Right cardiac atrium (tissue), 5 donors: ENCODE results near the gene TOR1B. TPM values are rescaled to one million over a fixed set of nuclear protein-coding genes. Genes with fewer than 3 reads are reported as not detected.
A peak's percentile ranks its signal among the peaks of the same experiment; 100 is the strongest.
"Not testable (repeated sequence)": the region's sequence is repeated elsewhere in the genome, so short reads cannot be mapped to it uniquely, and the experiment has no call there.

Experiments
- ATAC-seq, 2 donors: fragments of 200-7000 bp; cut with Tn5 transposase; one replicate each; pipeline versions ENCODE4 v1.8.0 to v1.9.1; 2020; ENCODE audit warnings: moderate library complexity in 2 of 2, mild to moderate bottlenecking in 1 of 2
- DNase-seq, 3 donors: peaks; one replicate each; pipeline ENCODE4 v3.0.0-alpha.2; 2020
- H3K27ac ChIP-seq: one replicate; pipeline ENCODE4 v1.5.1; 2013; ENCODE audit warnings: mild to moderate bottlenecking, low read length, control low read depth, moderate library complexity
- H3K27me3 ChIP-seq: one replicate; pipeline ENCODE4 v1.6.1; 2013; ENCODE audit not compliant: control insufficient read depth, insufficient read depth
- H3K4me1 ChIP-seq: one replicate; pipeline ENCODE4 v1.6.1; 2013; ENCODE audit warnings: low read length; ENCODE audit not compliant: control insufficient read depth, insufficient read depth
- H3K4me3 ChIP-seq: one replicate; pipeline ENCODE4 v1.5.1; 2013; ENCODE audit warnings: low read length, control low read depth
- H3K9me3 ChIP-seq: one replicate; pipeline ENCODE4 v1.6.1; 2013; ENCODE audit warnings: low read length; ENCODE audit not compliant: control insufficient read depth
- WGBS: extraction: QIAGEN DNeasy Blood & Tissue Kit; methylation state at CpG from one replicate; pipeline ENCODE4 v1.1.7; 2013; 5-methylcytosine and 5-hydroxymethylcytosine counted together
- intact Hi-C, 4 donors: fragments of 100-400 bp; cut with DNase I; formaldehyde crosslinking; loops; one replicate each; pipeline versions ENCODE4 v1.11.0 to v1.14.0; 2022 to 2023
- polyA plus RNA-seq: library from polyadenylated mRNA; stranded (reverse); fragments of 200-250 nt; gene quantifications from one replicate; pipeline ENCODE4 v1.2.3, GENCODE V29; 2013
- total RNA-seq, 4 donors: library from RNA; stranded (reverse); fragmentation: NEBNext Ultra II Directional; extraction: Animal tissue kit (Norgen Biotek cat#: 25700); gene quantifications; one replicate each; pipeline ENCODE4 v1.2.1, GENCODE V29; 2021
- donor health status: healthy with polysubstance abuse.
- donor health status: DM: no; HTN: yes; CAD: no.
- donor health status: DM: no; HTN: no; CAD: no.
- donor health status: DM: no; HTN: yes; CAD: no; lungs with severe emphysema.
- donor health status: DM: yes; HTN: yes; CAD: no.

Gene TOR1B
- total and polyA plus RNA-seq, 5 donors = 8.8 to 12.2 (median 10.0) TPM

- DNase-seq (peak in 2 of 3 donors; percentile 35 to 71), ATAC-seq (peak; percentile 53 to 59)
- H3K4me3 ChIP-seq, H3K27me3 ChIP-seq, H3K9me3 ChIP-seq, intact Hi-C loops, H3K4me1 ChIP-seq: not testable (repeated sequence)
- 45% methylated on average over 13 of the region's 13 CpGs for WGBS
- peak overlapping the region; percentile 62 for H3K27ac ChIP-seq
Measured at GRCh38 chr9:129762370-129762984, 40.5 kb upstream of the TOR1B start.

DNA sequence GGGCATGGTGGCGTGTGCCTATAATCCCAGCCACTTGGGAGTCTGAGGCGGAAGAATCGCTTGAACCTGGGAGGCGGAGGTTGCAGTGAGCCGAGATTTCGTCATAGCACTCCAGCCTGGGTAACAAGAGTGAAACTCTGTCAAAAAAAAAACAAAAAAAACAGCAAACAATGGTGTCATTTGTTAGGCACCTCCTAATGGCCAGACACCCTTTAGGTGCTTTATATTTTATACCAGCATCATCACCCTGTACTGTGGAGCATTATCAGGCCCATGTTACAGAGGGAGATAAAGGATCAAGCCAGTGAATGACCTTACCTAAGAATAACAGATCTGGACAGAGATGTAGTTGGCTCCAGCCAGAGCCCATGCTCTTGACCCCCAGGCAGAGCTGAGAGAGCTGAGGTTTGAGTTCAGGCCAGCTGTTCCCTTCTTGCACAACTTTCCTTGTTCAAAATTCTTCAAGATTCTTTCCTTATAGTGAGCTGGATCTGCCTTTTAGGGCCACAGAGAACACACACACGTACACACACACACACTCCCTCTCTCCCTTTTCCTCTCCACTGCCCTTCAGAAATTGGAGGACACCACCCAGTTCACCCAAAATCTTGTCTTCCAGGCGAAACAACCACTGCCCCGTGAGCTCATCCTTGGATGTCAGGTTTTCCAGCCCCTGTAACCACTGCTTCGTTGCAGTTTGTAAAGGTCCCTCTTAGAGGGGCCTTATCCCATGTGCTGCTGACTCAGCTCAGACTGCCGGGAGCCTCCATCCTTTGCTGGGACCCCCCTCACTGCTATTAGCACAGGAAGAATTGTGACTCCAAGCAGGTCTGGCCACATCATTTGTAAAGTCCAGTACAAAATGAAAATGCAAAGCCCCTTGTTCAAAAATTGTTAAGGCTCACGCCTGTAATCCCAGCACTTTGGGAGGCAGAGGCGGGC lies 39.7 kb upstream of the TOR1B start:
- Histone ChIP-seq H3K9me3 (no peaks in the 10 kb centered on the region), H3K4me1 (peaks cover 4% of the 10 kb centered on the region), H3K27me3 (no peaks in the 10 kb centered on the region), H3K27ac (peak overlapping the region; percentile 94), H3K4me3 (no peak overlapping the region)
- intact Hi-C loops = no loop called here
- peak; percentile 61 to 67 for ATAC-seq
- DNase-seq = peak; percentile 59 to 78 (median 68)
- WGBS = 60% methylated on average over 13 of the region's 13 CpGs

GRCh38 chr9:129765764-129766317 lies 37.1 kb upstream of the TOR1B start:
- no peaks in the 10 kb centered on the region for H3K9me3 ChIP-seq
- no peak overlapping the region for H3K27ac ChIP-seq
- peaks cover 4% of the 10 kb centered on the region for H3K4me1 ChIP-seq
- ATAC-seq (no peak), DNase-seq (peak in 1 of 3 donors; percentile 2)
- no peaks in the 10 kb centered on the region for H3K27me3 ChIP-seq
- intact Hi-C loops = no loop called here
- no peak overlapping the region for H3K4me3 ChIP-seq
- WGBS = 93% methylated on average over 4 of the region's 4 CpGs

DNA sequence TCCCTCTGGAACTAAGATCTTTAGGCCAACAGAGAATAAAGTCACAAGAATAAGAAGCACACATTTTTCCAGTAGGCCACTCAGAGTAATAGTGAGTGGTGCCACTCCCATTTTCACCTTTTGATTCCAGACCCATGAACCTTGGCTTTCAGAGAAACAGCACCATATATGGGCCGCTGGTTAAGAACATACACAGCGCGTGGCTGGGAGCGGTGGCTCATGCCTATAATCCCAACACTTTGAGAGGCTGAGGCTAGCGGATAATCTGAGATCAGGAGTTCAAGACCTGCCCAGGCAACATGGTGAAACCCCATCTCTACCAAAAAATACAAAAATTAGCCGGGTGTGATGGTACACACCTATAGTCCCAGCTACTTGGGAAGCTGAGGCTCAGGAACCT lies 34.5 kb upstream of the TOR1B start:
- WGBS = 96% methylated on average over 6 of the region's 6 CpGs
- ATAC-seq (no peak), DNase-seq (peak in 1 of 3 donors; percentile 21)
- Histone ChIP-seq H3K4me1 (no peaks in the 10 kb centered on the region), H3K27me3 (no peaks in the 10 kb centered on the region), H3K4me3 (no peak overlapping the region), H3K9me3 (no peaks in the 10 kb centered on the region), H3K27ac (no peak overlapping the region)
- intact Hi-C loops = no loop called here

- no peak overlapping the region for H3K27ac ChIP-seq
- no peak overlapping the region for H3K4me3 ChIP-seq
- H3K4me1 ChIP-seq = no peaks in the 10 kb centered on the region
- intact Hi-C loops = no loop called here
- no peaks in the 10 kb centered on the region for H3K9me3 ChIP-seq
- WGBS = 73% methylated on average over 5 of the region's 5 CpGs
- H3K27me3 ChIP-seq = no peaks in the 10 kb centered on the region
- ATAC-seq (no peak), DNase-seq (peak in 1 of 3 donors; percentile 7)
Measured at GRCh38 chr9:129769669-129770068, 33.3 kb upstream of the TOR1B start.

DNA sequence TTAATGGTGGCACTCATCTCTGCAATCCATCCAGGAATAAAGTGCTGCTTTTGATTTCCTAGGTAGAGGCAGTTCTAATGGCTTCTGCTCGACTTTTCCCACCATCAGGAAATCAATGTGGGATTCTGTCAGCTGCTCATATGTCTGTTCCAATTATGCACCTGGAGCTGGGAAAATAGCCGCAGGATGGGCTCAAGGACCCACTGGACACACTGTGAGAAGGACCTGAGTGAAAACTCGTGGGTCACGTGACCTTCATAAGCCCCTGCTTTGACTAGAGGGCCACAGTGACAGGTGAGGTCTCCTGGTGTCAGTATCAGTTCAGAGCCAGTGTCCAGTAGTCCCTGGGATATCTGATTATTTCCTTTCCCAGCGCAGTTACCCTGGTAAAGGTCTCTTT lies 32.2 kb upstream of the TOR1B start:
- intact Hi-C loops = no loop called here
- WGBS = 78% methylated on average over 5 of the region's 5 CpGs

GRCh38 chr9:129773262-129774048 lies 29.5 kb upstream of the TOR1B start:
- no peaks in the 10 kb centered on the region for H3K27me3 ChIP-seq
- no peak overlapping the region for H3K27ac ChIP-seq
- no peaks in the 10 kb centered on the region for H3K4me1 ChIP-seq
- intact Hi-C loops = no loop called here
- DNase-seq (no peak), ATAC-seq (no peak)
- 63% methylated on average over 10 of the region's 10 CpGs for WGBS
- H3K9me3 ChIP-seq = no peaks in the 10 kb centered on the region
- H3K4me3 ChIP-seq = no peak overlapping the region

More for the DNA sequence above, 32.2 kb upstream of the TOR1B start:
- Histone ChIP-seq H3K9me3 (no peaks in the 10 kb centered on the region), H3K4me1 (no peaks in the 10 kb centered on the region), H3K4me3 (no peak overlapping the region), H3K27ac (no peak overlapping the region), H3K27me3 (no peaks in the 10 kb centered on the region)
- ATAC-seq (no peak), DNase-seq (peak in 1 of 3 donors; percentile 2)

DNA sequence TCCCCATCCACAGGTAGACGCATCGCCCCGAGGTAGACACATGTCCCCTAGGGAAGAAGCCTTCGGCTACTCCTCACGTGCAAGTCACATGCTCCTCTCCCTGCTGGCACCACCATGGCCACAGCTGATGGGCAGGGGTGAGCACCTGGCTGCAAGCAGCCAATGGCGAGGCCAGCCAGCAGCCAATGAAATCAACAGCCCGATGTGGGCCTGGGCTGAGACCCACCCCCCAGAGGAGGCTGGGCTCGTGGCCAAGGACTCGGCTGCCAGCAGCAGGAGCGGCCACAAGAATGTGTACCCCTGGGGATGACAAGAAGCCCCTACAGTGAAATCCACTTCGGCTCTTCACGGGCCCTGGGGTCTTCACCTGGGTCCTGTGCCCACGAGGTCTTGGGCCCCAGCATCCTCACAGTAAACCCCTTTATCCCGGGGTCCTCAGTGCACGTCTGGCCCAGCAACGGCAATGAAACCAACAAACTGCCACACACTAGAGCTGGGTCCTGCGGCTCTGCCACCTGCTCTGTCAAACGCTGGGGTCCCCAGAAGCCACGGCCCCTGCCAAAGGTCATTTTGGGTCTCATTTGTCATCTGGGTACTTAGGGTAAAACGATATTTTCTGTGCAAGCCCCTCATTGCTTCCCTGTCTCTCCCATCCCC lies 28.1 kb upstream of the TOR1B start:
- Histone ChIP-seq H3K9me3 (no peaks in the 10 kb centered on the region), H3K4me1 (no peaks in the 10 kb centered on the region), H3K4me3 (no peak overlapping the region), H3K27me3 (no peaks in the 10 kb centered on the region), H3K27ac (no peak overlapping the region)
- intact Hi-C loops = no loop called here
- ATAC-seq = no peak
- no peak for DNase-seq
- WGBS = 62% methylated on average over 20 of the region's 20 CpGs

- DNase-seq (no peak), ATAC-seq (no peak)
- WGBS = 51% methylated on average over 2 of the region's 2 CpGs
- no peaks in the 10 kb centered on the region for H3K9me3 ChIP-seq
- H3K4me1 ChIP-seq = no peaks in the 10 kb centered on the region
- no peaks in the 10 kb centered on the region for H3K27me3 ChIP-seq
- H3K4me3 ChIP-seq = no peak overlapping the region
- intact Hi-C loops = no loop called here
- no peak overlapping the region for H3K27ac ChIP-seq
Measured at GRCh38 chr9:129775448-129775798, 27.6 kb upstream of the TOR1B start.

- DNase-seq, ATAC-seq, intact Hi-C loops, H3K27me3 ChIP-seq, H3K27ac ChIP-seq, H3K4me1 ChIP-seq, H3K4me3 ChIP-seq, H3K9me3 ChIP-seq: not testable (repeated sequence)
- WGBS = 93% methylated on average over 4 of the region's 4 CpGs
Measured at GRCh38 chr9:129776096-129776495, 26.9 kb upstream of the TOR1B start.
